ENCODE measurements around the gene TYMS. TPM values are rescaled to one million over a fixed set of nuclear protein-coding genes. Genes with fewer than 3 reads are reported as not detected.

TYMS gene
- total RNA-seq, 1 experiment from 2014 or later, result 202 TPM

DNA sequence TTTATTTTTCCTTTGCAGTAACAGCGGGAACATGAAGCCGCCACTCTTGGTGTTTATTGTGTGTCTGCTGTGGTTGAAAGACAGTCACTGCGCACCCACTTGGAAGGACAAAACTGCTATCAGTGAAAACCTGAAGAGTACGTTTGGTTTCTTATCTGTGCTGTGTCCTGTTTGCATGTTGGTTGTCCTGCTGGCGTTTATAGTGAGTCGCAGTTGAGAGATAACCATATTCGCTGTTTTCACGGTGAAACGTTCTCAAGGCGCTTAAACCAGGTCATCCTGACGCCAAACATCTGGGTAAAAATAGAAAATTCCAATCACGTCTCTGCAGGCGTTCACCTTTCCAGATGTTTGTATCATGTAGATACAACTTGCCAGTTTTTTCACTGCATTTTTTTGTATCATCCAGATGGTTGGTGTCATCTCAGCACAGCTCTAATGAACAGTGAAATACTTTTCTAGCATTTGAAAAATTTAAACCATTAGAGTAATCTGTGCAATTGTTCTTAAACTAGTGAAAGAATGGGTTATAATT is 39.4 kb upstream of the TYMS start:
- no peaks in the 10 kb centered on the region for H3K9me3 ChIP-seq (ENCODE audit: control insufficient read depth, insufficient read depth, low read depth, low read length)
- in situ Hi-C loops (cut with HindIII; ENCODE audit: low pct_unique_long_range_greater_than_20kb, low sequenced_read_pairs) (no loop called here), intact Hi-C loops (cut with micrococcal nuclease; ENCODE audit: unreplicated experiment) (loop anchor here (2.0 kb wide), 1 partner anchor 331 kb away; no protein-coding TSS in a partner anchor)
- H3K4me1 ChIP-seq (ENCODE audit: control insufficient read depth, insufficient read depth, low read length), result no peaks in the 10 kb centered on the region
- TF ChIP-seq, protein P1, sequence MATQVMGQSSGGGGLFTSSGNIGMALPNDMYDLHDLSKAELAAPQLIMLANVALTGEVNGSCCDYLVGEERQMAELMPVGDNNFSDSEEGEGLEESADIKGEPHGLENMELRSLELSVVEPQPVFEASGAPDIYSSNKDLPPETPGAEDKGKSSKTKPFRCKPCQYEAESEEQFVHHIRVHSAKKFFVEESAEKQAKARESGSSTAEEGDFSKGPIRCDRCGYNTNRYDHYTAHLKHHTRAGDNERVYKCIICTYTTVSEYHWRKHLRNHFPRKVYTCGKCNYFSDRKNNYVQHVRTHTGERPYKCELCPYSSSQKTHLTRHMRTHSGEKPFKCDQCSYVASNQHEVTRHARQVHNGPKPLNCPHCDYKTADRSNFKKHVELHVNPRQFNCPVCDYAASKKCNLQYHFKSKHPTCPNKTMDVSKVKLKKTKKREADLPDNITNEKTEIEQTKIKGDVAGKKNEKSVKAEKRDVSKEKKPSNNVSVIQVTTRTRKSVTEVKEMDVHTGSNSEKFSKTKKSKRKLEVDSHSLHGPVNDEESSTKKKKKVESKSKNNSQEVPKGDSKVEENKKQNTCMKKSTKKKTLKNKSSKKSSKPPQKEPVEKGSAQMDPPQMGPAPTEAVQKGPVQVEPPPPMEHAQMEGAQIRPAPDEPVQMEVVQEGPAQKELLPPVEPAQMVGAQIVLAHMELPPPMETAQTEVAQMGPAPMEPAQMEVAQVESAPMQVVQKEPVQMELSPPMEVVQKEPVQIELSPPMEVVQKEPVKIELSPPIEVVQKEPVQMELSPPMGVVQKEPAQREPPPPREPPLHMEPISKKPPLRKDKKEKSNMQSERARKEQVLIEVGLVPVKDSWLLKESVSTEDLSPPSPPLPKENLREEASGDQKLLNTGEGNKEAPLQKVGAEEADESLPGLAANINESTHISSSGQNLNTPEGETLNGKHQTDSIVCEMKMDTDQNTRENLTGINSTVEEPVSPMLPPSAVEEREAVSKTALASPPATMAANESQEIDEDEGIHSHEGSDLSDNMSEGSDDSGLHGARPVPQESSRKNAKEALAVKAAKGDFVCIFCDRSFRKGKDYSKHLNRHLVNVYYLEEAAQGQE (IDR thresholded peaks at IDR 0.05; ENCODE audit: insufficient read depth in 1 of 2, low read depth in 2 of 2, low read length in 1 of 2), result no peak
- TF ChIP-seq, protein P2, sequence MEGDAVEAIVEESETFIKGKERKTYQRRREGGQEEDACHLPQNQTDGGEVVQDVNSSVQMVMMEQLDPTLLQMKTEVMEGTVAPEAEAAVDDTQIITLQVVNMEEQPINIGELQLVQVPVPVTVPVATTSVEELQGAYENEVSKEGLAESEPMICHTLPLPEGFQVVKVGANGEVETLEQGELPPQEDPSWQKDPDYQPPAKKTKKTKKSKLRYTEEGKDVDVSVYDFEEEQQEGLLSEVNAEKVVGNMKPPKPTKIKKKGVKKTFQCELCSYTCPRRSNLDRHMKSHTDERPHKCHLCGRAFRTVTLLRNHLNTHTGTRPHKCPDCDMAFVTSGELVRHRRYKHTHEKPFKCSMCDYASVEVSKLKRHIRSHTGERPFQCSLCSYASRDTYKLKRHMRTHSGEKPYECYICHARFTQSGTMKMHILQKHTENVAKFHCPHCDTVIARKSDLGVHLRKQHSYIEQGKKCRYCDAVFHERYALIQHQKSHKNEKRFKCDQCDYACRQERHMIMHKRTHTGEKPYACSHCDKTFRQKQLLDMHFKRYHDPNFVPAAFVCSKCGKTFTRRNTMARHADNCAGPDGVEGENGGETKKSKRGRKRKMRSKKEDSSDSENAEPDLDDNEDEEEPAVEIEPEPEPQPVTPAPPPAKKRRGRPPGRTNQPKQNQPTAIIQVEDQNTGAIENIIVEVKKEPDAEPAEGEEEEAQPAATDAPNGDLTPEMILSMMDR (IDR thresholded peaks at IDR 0.05), result no peak
- no peak for TF ChIP-seq SIN3A (IDR thresholded peaks at IDR 0.05; ENCODE audit: borderline replicate concordance, insufficient read depth, low read depth, low read length)
- TF ChIP-seq POLR2AphosphoS5 (IDR thresholded peaks at IDR 0.05; ENCODE audit: low read depth, low read length), result no peak
- TF ChIP-seq TCF7L2 (IDR thresholded peaks at IDR 0.05; ENCODE audit: low read depth, low read length), result no peak
- no peaks in the 10 kb centered on the region for H3K36me3 ChIP-seq (ENCODE audit: control insufficient read depth, insufficient read depth, low read length)
- H3K27me3 ChIP-seq (ENCODE audit: control insufficient read depth, insufficient read depth, low read length), result no peaks in the 10 kb centered on the region
- CTCF ChIA-PET, result interaction anchor here (0.8 kb wide), 1 partner anchor 13 kb away, joined by 4 read pairs; no protein-coding TSS in a partner anchor
- no peak for ATAC-seq
- no TSS peak for BruUV-seq (replicated peaks)
- POLR2A ChIA-PET, result interaction anchor here (0.6 kb wide), 1 partner anchor 451 kb away, joined by 3 read pairs; no protein-coding TSS in a partner anchor
- no peak for DNase-seq (ENCODE audit: low read depth, low spot score)
- no peak overlapping the region for H3K4me3 ChIP-seq (ENCODE audit: low read depth in 2 of 2, low read length in 2 of 2)
- H3K27ac ChIP-seq (ENCODE audit: low read length), result no peak overlapping the region

DNA sequence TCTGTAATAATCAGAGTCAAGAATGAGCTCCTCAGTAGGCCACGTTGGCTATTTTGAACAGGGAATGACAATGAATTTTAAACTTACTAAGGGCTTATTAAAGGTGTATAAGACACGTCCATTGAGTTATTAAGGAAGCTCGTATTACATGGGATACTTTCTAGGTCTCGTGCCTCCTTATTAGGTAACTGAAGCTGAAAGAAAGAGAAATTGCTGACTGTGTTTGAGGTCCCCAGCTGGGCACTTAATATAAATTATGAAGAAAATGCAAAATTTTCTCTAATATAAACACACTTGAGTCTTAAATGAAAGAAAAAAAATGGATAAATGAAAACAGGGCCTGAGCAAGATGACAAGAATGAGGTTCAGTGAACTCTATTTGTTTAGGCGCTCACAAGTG is 38.8 kb upstream of the TYMS start:
- no TSS peak for BruUV-seq (replicated peaks)
- no peak for TF ChIP-seq SIN3A (IDR thresholded peaks at IDR 0.05; ENCODE audit: borderline replicate concordance, insufficient read depth, low read depth, low read length)
- no peak for TF ChIP-seq TCF7L2 (IDR thresholded peaks at IDR 0.05; ENCODE audit: low read depth, low read length)
- TF ChIP-seq, protein P1 (IDR thresholded peaks at IDR 0.05; ENCODE audit: insufficient read depth in 1 of 2, low read depth in 2 of 2, low read length in 1 of 2), result no peak
- TF ChIP-seq, protein P2 (IDR thresholded peaks at IDR 0.05), result no peak
- no peak for TF ChIP-seq POLR2AphosphoS5 (IDR thresholded peaks at IDR 0.05; ENCODE audit: low read depth, low read length)
- H3K4me1 ChIP-seq (ENCODE audit: control insufficient read depth, insufficient read depth, low read length), result no peaks in the 10 kb centered on the region
- ATAC-seq (no peak), DNase-seq (ENCODE audit: low read depth, low spot score) (no peak)
- intact Hi-C loops (cut with micrococcal nuclease; ENCODE audit: unreplicated experiment) (no loop called here), in situ Hi-C loops (cut with HindIII; ENCODE audit: low pct_unique_long_range_greater_than_20kb, low sequenced_read_pairs) (no loop called here)
- no peak overlapping the region for H3K4me3 ChIP-seq (ENCODE audit: low read depth in 2 of 2, low read length in 2 of 2)
- no peaks in the 10 kb centered on the region for H3K36me3 ChIP-seq (ENCODE audit: control insufficient read depth, insufficient read depth, low read length)
- no peaks in the 10 kb centered on the region for H3K9me3 ChIP-seq (ENCODE audit: control insufficient read depth, insufficient read depth, low read depth, low read length)
- ChIA-PET POLR2A (no interaction called here), CTCF (no interaction called here)
- H3K27me3 ChIP-seq (ENCODE audit: control insufficient read depth, insufficient read depth, low read length), result no peaks in the 10 kb centered on the region
- no peak overlapping the region for H3K27ac ChIP-seq (ENCODE audit: low read length)

All from Panc1 (cell line).